AG04450 (cell line): ENCODE data around the gene TCEAL8. TPM values are rescaled to one million over a fixed set of nuclear protein-coding genes. Genes with fewer than 3 reads are reported as not detected.

Experiments
- CTCF ChIA-PET: fragments of 300-600, 350-600 bp; formaldehyde crosslinking; extraction: SDS; loops from one replicate; lab custom pipeline; 2022; ENCODE audit warnings: antibody characterized with exemption, inconsistent platforms; lab: Charles Lee
- POLR2A ChIA-PET: fragments of 350-600 bp; formaldehyde crosslinking; extraction: SDS; loops from one replicate; lab custom pipeline; 2021; ENCODE audit warnings: antibody characterized with exemption, inconsistent platforms; lab: Yijun Ruan, JAX
- DNase-seq: peaks from one replicate; pipeline ENCODE4 v3.0.0-alpha.2; 2011; ENCODE audit warnings: low read depth, low spot score
- H3K27ac ChIP-seq: one replicate; pipeline ENCODE4 v1.5.1; 2012; ENCODE audit warnings: low read depth, low read length, control low read depth
- H3K27me3 ChIP-seq: one replicate; pipeline ENCODE4 v1.6.0; 2012; ENCODE audit warnings: low read length; ENCODE audit not compliant: control insufficient read depth, insufficient read depth
- H3K4me3 ChIP-seq: 2 replicates; pipeline ENCODE4 v1.5.1; 2011; ENCODE audit warnings: mild to moderate bottlenecking, low read depth, low read length, control low read depth
- H3K9me3 ChIP-seq: 2 replicates; pipeline ENCODE4 v1.5.1; 2012; ENCODE audit warnings: low read length; ENCODE audit not compliant: control insufficient read depth, insufficient read depth
- polyA plus RNA-seq: library from polyadenylated mRNA; depleted of rRNA; stranded (reverse); fragments of >200 nt; gene quantifications from 2 replicates; pipeline ENCODE4 v1.2.3, GENCODE V29; 2011; rRNA removed
- TF ChIP-seq, protein P1 (sequence below): IDR thresholded peaks from 2 replicates; pipeline ENCODE4 v1.5.1; 2011; ENCODE audit warnings: low read depth, low read length, control low read depth, inconsistent platforms

Gene TCEAL8
- polyA plus RNA-seq, 1 experiment: 147 TPM

DNA sequence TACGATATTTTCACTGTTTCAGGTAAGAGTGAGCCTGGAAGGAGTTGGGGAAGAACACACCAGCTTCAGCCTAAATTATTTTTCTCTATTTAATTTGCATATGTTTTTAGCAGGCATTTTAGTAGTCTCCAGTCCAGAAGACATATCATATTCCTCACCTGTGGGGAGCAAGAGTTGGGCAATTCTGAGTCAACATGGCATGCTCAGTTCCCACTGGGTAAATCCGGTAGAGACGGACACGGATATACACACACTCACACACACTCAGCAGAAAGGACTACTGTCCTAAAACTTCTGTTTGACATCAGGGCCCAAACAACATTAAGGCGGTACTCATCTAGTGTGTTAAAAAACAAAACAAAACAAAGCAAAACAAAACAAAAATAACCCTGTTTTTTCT is 44.9 kb downstream of the TCEAL8 start:
- Histone ChIP-seq H3K9me3 (no peaks in the 10 kb centered on the region), H3K4me3 (no peak overlapping the region), H3K27me3 (no peaks in the 10 kb centered on the region), H3K27ac (no peak overlapping the region)
- no peak for DNase-seq
- TF ChIP-seq, protein P1, sequence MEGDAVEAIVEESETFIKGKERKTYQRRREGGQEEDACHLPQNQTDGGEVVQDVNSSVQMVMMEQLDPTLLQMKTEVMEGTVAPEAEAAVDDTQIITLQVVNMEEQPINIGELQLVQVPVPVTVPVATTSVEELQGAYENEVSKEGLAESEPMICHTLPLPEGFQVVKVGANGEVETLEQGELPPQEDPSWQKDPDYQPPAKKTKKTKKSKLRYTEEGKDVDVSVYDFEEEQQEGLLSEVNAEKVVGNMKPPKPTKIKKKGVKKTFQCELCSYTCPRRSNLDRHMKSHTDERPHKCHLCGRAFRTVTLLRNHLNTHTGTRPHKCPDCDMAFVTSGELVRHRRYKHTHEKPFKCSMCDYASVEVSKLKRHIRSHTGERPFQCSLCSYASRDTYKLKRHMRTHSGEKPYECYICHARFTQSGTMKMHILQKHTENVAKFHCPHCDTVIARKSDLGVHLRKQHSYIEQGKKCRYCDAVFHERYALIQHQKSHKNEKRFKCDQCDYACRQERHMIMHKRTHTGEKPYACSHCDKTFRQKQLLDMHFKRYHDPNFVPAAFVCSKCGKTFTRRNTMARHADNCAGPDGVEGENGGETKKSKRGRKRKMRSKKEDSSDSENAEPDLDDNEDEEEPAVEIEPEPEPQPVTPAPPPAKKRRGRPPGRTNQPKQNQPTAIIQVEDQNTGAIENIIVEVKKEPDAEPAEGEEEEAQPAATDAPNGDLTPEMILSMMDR: no peak
- ChIA-PET POLR2A (no interaction called here), CTCF (interaction anchor here (0.7 to 2.2 kb wide), 4 partner anchors 14 to 280 kb away, joined by 3 to 26 read pairs (median 10); no protein-coding TSS in a partner anchor)

Other genes with a start within 250 kb of the TCEAL8 start
- gene BEX1, start 191.0 kb downstream of the TCEAL8 start, polyA plus RNA-seq: 0.26 and 0.66 TPM in 2 replicates
- not detected in 2 replicates for gene NXF3, start 162.0 kb downstream of the TCEAL8 start, polyA plus RNA-seq
- gene BEX4, start 40.0 kb downstream of the TCEAL8 start, polyA plus RNA-seq: 14.4 and 21.1 TPM in 2 replicates
- gene TCEAL5, start 21.6 kb upstream of the TCEAL8 start, polyA plus RNA-seq: not detected in 2 replicates
- 0.14 and 0.25 TPM in 2 replicates for gene BEX2, start 55.8 kb upstream of the TCEAL8 start, polyA plus RNA-seq
- gene TCEAL7, start 75.1 kb upstream of the TCEAL8 start, polyA plus RNA-seq: 35.8 and 49.5 TPM in 2 replicates
- gene TCEAL9, start 101.4 kb upstream of the TCEAL8 start, polyA plus RNA-seq: 141 and 234 TPM in 2 replicates
- gene BEX3, start 121.4 kb upstream of the TCEAL8 start, polyA plus RNA-seq: 644 and 772 TPM in 2 replicates